ENCODE results near the gene ZNF584.
"Not testable (repeated sequence)": the region's sequence is repeated elsewhere in the genome, so short reads cannot be mapped to it uniquely, and the experiment has no call there.

Gene ZNF584

GRCh38 chr19:58408152-58409009 lies at the start of gene ZNF584:
ZNF584 (plus strand) TSS chr19:58408649; CDS start chr19:58409148, 499 bp downstream.
- DNase-seq = peak; percentile 95

- peak; percentile 22 for DNase-seq
Measured at GRCh38 chr19:58361900-58362271, 46.6 kb upstream of the ZNF584 start.

GRCh38 chr19:58362272-58362994 lies 46.0 kb upstream of the ZNF584 start, which contains the start of gene ZNF497:
ZNF497 (minus strand) TSS chr19:58362751; CDS start chr19:58357635, 5,116 bp downstream.
- peak; percentile 97 for DNase-seq

GRCh38 chr19:58364146-58364545 lies 44.3 kb upstream of the ZNF584 start:
- DNase-seq = no peak

- DNase-seq = no peak
Measured at GRCh38 chr19:58366585-58367430, 41.6 kb upstream of the ZNF584 start.

GRCh38 chr19:58367698-58368454 lies 40.6 kb upstream of the ZNF584 start:
- no peak for DNase-seq

- DNase-seq = no peak
Measured at GRCh38 chr19:58368561-58369360, 39.7 kb upstream of the ZNF584 start.

- DNase-seq = no peak
Measured at GRCh38 chr19:58372311-58373133, 35.9 kb upstream of the ZNF584 start.

GRCh38 chr19:58374200-58374599 lies 34.2 kb upstream of the ZNF584 start:
- no peak for DNase-seq

GRCh38 chr19:58376724-58377123 lies 31.7 kb upstream of the ZNF584 start:
- DNase-seq = not testable (repeated sequence)

- no peak for DNase-seq
Measured at GRCh38 chr19:58379246-58379645, 29.2 kb upstream of the ZNF584 start.

- DNase-seq = no peak
Measured at GRCh38 chr19:58380037-58380661, 28.3 kb upstream of the ZNF584 start.

- peak; percentile 100 for DNase-seq
Measured at GRCh38 chr19:58380662-58381459, 27.6 kb upstream of the ZNF584 start, which contains the start of gene ZNF837. ZNF837 (minus strand) TSS chr19:58381030; CDS start chr19:58369332, 11,698 bp downstream.

- DNase-seq = no peak
Measured at GRCh38 chr19:58381460-58382212, 26.8 kb upstream of the ZNF584 start.

- no peak for DNase-seq
Measured at GRCh38 chr19:58382997-58383603, 25.3 kb upstream of the ZNF584 start.

GRCh38 chr19:58385313-58385890 lies 23.0 kb upstream of the ZNF584 start:
- no peak for DNase-seq

- DNase-seq = no peak
Measured at GRCh38 chr19:58385891-58386575, 22.4 kb upstream of the ZNF584 start.

All from CD4-positive, alpha-beta T cell treated with Interleukin-21 for 1 hour (primary cell).